ENCODE data around the gene CERS6.

CERS6 gene

DNA sequence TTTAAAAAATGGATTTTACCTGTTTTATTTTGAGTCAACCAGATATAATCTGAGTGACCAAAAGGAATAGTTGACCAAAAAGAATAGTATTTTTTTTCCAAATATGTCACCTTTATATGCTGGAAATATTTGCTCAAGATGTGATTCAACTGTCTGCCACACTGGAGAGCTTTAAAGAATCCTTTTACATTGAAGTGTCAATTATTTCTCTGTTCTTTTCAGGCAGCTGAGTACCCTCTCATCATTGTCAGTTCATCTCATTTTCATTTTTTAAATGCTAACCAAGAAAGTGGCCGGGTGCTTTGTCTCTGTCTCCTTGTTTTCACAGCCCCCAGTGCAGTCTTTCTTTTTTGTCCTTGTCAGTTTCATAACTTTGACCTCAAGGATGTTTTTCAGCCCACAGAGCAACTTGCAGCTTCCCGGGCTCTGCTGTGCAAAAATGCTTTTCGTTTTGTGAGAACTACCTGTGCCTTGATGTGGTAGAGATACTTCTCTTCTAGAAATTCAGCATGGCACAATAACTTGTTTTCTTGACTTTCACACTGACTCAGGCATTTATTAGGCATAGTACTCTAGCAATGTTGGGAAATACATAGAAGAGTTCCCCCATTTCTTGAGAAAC, 23.4 kb upstream of the CERS6 start:
- TF ChIP-seq, protein P1, sequence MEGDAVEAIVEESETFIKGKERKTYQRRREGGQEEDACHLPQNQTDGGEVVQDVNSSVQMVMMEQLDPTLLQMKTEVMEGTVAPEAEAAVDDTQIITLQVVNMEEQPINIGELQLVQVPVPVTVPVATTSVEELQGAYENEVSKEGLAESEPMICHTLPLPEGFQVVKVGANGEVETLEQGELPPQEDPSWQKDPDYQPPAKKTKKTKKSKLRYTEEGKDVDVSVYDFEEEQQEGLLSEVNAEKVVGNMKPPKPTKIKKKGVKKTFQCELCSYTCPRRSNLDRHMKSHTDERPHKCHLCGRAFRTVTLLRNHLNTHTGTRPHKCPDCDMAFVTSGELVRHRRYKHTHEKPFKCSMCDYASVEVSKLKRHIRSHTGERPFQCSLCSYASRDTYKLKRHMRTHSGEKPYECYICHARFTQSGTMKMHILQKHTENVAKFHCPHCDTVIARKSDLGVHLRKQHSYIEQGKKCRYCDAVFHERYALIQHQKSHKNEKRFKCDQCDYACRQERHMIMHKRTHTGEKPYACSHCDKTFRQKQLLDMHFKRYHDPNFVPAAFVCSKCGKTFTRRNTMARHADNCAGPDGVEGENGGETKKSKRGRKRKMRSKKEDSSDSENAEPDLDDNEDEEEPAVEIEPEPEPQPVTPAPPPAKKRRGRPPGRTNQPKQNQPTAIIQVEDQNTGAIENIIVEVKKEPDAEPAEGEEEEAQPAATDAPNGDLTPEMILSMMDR (conservative IDR thresholded peaks at IDR 0.05; ENCODE audit: low read depth, low read length), result no peak
- H3K4me3 ChIP-seq (ENCODE audit: low read depth, low read length), result no peak overlapping the region
- peak; percentile 62 for DNase-seq (ENCODE audit: low read depth)

DNA sequence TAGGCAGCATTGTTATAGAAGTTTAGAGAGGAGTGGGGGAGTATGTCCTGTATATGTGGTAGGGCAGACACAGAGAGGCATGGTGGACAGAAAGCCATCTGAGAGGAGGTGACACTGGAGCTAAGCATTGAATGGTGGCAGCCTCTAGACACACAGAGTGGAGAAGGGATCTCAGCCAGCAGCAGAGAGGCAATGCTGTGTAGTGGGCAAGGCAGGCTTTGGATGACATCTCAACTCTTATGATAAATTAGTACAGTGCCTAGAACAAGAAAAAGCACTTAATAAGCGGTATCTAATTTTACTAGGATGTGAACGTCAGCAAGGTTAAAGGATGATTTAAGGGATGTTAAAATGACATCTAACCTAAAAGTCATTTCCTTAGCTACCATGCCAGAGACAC, 22.5 kb upstream of the CERS6 start:
- no peak for DNase-seq (ENCODE audit: low read depth)
- TF ChIP-seq, protein P1 (conservative IDR thresholded peaks at IDR 0.05; ENCODE audit: low read depth, low read length), result no peak
- no peak overlapping the region for H3K4me3 ChIP-seq (ENCODE audit: low read depth, low read length)

DNA sequence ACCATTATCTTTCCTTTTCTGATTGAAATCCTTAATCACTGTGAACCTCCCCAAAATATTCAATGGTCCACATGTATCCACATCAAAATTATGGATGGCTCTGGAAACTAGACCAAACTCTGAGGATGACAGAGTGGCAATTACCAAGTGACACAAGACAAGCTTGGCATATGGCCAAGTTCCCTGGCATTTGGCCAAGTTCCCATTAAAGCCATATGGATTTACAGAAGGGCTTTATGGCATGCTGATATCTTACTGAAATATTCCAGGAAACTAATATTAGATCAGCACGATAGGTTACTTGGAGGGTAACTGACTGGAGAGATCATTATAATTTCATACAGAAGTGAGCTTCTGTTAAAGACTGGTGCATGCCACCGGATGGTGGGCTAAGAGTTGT, 21.9 kb upstream of the CERS6 start:
- TF ChIP-seq, protein P1 (conservative IDR thresholded peaks at IDR 0.05; ENCODE audit: low read depth, low read length), result no peak
- H3K4me3 ChIP-seq (ENCODE audit: low read depth, low read length), result no peak overlapping the region
- DNase-seq (ENCODE audit: low read depth), result no peak

DNA sequence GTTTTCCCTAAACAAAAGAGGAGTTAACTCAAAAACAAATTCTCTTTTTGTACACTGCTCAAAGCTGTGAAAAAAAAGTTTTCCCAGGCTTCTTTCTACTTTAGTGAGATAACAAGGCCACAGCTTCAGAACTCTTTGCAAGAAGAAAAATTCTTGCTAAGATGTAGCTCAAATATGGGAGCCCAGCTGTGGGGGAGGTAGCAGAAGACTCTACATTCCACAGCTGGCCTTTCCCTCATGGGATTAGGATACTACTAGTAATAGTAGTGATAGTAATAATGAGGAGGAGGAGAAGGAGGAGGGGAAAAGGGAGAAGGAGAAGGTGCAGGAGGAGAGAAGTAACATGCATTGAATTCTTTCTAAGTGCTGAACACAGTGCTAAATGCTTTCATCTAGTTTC, 19.2 kb upstream of the CERS6 start:
- TF ChIP-seq, protein P1 (conservative IDR thresholded peaks at IDR 0.05; ENCODE audit: low read depth, low read length), result no peak
- H3K4me3 ChIP-seq (ENCODE audit: low read depth, low read length), result no peak overlapping the region
- DNase-seq (ENCODE audit: low read depth), result peak; percentile 54

DNA sequence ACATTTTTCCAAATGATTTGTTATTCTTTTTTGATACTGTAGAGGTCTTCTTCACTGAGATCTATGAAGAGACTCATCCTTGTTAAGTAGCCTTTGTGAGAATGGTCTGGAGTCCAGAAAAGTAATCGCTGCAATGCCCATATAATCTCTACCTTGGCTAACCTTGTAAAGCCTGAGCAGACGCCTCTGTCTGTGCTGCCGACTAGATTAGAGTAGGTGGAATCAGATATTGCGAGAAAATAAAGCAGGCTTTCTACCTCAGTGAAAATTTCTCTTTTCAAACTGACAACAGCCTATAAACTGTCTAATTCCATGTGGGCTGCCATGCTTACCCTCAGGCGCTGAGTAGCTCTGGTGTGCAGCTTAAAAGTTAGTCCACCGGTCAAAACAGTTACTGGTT, 17.5 kb upstream of the CERS6 start:
- no peak for DNase-seq (ENCODE audit: low read depth)
- no peak overlapping the region for H3K4me3 ChIP-seq (ENCODE audit: low read depth, low read length)
- TF ChIP-seq, protein P1 (conservative IDR thresholded peaks at IDR 0.05; ENCODE audit: low read depth, low read length), result no peak

DNA sequence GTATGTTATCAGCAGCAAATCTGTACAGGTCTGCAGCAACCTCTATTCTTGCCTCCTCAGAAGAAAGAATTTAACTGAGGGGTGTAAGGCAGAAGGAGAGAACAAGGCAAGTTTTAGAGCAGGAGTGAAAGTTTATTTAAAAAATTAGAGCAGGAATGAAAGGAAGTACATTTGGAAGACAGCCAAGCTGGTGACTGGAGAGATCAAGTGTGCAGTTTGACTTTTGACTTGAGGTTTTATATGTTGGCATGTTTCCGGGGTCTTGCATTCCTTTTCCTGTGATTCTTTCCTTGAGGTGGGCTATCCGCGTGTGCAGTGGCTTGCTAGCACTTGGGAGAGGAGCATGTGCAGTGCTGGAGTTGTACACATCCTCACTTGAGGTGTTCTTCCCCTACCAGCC, 16.5 kb upstream of the CERS6 start:
- DNase-seq (ENCODE audit: low read depth), result peak; percentile 53
- TF ChIP-seq, protein P1 (conservative IDR thresholded peaks at IDR 0.05; ENCODE audit: low read depth, low read length), result no peak
- H3K4me3 ChIP-seq (ENCODE audit: low read depth, low read length), result no peak overlapping the region

DNA sequence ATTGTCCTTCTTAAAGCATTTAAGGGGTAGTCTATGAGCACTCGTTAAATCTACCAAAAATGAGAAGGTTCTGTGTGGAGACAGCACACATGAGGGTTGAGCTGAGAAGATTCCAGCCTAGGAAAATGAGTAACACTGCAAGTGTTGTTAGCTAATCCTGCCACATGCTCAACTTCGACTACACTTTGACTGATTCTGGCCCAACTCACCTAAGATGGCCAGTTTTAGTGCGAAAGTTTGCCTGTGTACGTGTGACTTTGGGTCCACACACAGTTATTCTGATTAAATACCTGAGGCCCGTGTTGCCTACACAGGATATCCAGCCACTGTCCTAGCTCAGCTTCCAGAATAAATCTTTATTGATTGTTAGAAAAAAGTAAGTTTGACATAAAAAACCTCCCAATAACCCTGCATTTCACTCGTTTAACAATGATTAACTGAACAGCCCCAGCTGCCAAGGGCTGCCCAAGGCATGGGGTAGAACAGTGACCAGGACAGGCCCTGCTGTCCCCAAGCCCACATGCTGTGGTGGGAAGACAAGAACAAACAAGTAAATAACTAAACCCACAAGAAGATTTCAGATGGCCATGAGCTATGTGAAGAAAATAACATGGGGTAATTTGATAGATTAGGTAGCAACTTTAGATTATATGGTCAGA, 14.7 kb upstream of the CERS6 start:
- TF ChIP-seq, protein P1 (conservative IDR thresholded peaks at IDR 0.05; ENCODE audit: low read depth, low read length), result no peak
- no peak overlapping the region for H3K4me3 ChIP-seq (ENCODE audit: low read depth, low read length)
- DNase-seq (ENCODE audit: low read depth), result no peak

All from choroid plexus epithelial cell (primary cell).